Uterus (tissue), 2 donors: ENCODE data around the gene PCNX2.

Source experiments
- POLR2A ChIP-seq, 2 donors: fragments of 450-650 bp; IDR thresholded peaks; one replicate each; pipeline ENCODE4 v1.6.1; 2016; ENCODE audit warnings: antibody characterized with exemption in 2 of 2, mild to moderate bottlenecking in 1 of 2, moderate library complexity in 1 of 2
- TF ChIP-seq, protein P1 (sequence below), 4 experiments: fragments of 200-600 bp in 2 of 4; fragments of 450-650 bp in 2 of 4; sonication (generic) in 2 of 4; IDR thresholded peaks; one replicate each; pipeline ENCODE4 v1.5.1; 2016 to 2019; ENCODE audit warnings: antibody characterized with exemption in 4 of 4, mild to moderate bottlenecking in 2 of 4, moderate library complexity in 1 of 4

DNA sequence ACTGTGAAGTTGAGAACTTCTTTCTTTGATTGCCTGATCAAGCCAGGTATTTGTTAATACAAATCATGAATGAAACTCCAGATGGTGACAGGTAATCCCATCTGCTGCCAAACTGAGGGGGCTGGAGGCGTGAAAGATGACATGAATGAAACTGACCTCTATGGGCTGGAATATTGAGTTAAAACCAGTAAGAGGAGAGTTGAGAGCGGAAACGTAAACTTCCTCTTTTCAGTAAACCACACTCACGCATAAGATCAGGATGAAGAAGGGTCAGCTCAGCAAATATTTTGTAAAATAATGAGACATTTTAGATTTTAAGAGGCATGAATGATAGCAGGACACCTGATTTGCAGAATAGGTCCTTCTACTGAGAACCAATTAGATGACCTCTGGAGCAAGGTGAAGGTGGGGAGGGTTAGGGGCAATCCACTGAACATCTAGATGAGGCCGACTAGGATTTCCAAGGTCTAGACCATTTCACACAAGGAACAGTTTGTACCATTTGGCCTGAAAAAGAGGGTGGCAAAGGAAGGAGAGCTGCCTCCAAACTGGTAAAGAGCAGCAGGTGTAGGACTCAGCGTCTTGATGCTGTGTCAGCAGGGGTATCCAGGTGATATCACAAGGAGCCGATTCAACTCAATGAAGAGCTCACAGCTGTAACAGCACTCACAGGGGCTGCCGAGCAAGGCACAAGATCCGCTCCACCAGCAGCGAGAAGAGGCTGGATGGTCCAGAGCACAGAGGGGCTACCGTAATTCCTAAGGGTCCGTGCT lies 212.6 kb downstream of the PCNX2 start:
- TF ChIP-seq, protein P1, sequence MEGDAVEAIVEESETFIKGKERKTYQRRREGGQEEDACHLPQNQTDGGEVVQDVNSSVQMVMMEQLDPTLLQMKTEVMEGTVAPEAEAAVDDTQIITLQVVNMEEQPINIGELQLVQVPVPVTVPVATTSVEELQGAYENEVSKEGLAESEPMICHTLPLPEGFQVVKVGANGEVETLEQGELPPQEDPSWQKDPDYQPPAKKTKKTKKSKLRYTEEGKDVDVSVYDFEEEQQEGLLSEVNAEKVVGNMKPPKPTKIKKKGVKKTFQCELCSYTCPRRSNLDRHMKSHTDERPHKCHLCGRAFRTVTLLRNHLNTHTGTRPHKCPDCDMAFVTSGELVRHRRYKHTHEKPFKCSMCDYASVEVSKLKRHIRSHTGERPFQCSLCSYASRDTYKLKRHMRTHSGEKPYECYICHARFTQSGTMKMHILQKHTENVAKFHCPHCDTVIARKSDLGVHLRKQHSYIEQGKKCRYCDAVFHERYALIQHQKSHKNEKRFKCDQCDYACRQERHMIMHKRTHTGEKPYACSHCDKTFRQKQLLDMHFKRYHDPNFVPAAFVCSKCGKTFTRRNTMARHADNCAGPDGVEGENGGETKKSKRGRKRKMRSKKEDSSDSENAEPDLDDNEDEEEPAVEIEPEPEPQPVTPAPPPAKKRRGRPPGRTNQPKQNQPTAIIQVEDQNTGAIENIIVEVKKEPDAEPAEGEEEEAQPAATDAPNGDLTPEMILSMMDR (IDR thresholded peaks at IDR 0.05) = no peak
- TF ChIP-seq POLR2A (IDR thresholded peaks at IDR 0.05) = no peak
